IMR-90 (cell line): ENCODE measurements around the gene CLIC4. TPM values are rescaled to one million over a fixed set of nuclear protein-coding genes. Genes with fewer than 3 reads are reported as not detected.

Source experiments
- ATAC-seq: fragments of 200-7000 bp; cut with Tn5 transposase; 2 replicates; pipeline ENCODE4 v1.9.1; 2020; ENCODE audit warnings: low read depth, mild to moderate bottlenecking, moderate library complexity
- BruUV-seq: library from RNA; stranded (reverse); fragments of 400-500 nt; replicated peaks from 2 replicates; lab custom pipeline; 2021; lab: Mats Ljungman, UMichigan
- CTCF ChIA-PET: fragments of 300-600 bp; formaldehyde crosslinking; extraction: SDS; loops from one replicate; lab custom pipeline; 2021; ENCODE audit warnings: antibody characterized with exemption; lab: Yijun Ruan, JAX
- POLR2A ChIA-PET: fragments of 300-600 bp; sonication (Branson Sonifier 250); formaldehyde crosslinking; loops from one replicate; lab custom pipeline; 2022; ENCODE audit warnings: antibody characterized with exemption; ENCODE audit not compliant: unreplicated experiment; lab: Charles Lee
- DNase-seq: peaks from one replicate; pipeline ENCODE4 v3.0.0; 2013
- H2AFZ ChIP-seq: replicated peaks from 2 replicates; pipeline ENCODE3; 2013; ENCODE audit warnings: low read length, mild to moderate bottlenecking; ENCODE audit not compliant: poor library complexity
- H2AK5ac ChIP-seq: 2 replicates; pipeline ENCODE4 v1.6.1; 2013; ENCODE audit warnings: low read depth, low read length, inconsistent platforms
- H2AK9ac ChIP-seq: replicated peaks from 2 replicates; pipeline ENCODE3; 2013; ENCODE audit warnings: mild to moderate bottlenecking, low read depth, low read length, moderate library complexity; ENCODE audit not compliant: poor library complexity
- H2BK120ac ChIP-seq: 2 replicates; pipeline ENCODE4 v1.6.1; 2013; ENCODE audit warnings: low read depth, low read length, inconsistent platforms
- H2BK15ac ChIP-seq: 3 replicates; pipeline ENCODE4 v1.6.1; 2013; ENCODE audit warnings: low read depth, low read length, inconsistent platforms
- H2BK20ac ChIP-seq: 2 replicates; pipeline ENCODE4 v1.6.1; 2013; ENCODE audit warnings: low read depth, mild to moderate bottlenecking, inconsistent platforms, low read length, moderate library complexity
- H2BK5ac ChIP-seq: 2 replicates; pipeline ENCODE4 v1.6.1; 2013; ENCODE audit warnings: mild to moderate bottlenecking, low read depth, low read length, inconsistent platforms; ENCODE audit not compliant: poor library complexity, severe bottlenecking
- H3K14ac ChIP-seq: replicated peaks from 2 replicates; pipeline ENCODE4 v1.6.1; 2013; ENCODE audit warnings: low read depth, low read length, inconsistent platforms
- H3K18ac ChIP-seq: 2 replicates; pipeline ENCODE4 v1.6.1; 2013; ENCODE audit warnings: low read depth, low read length, control low read depth
- H3K23ac ChIP-seq: 2 replicates; pipeline ENCODE4 v1.6.1; 2013; ENCODE audit warnings: low read depth, low read length, inconsistent platforms
- H3K27ac ChIP-seq: 2 replicates; pipeline ENCODE4 v1.5.1; 2013; ENCODE audit warnings: mild to moderate bottlenecking, control low read depth, low read length; ENCODE audit not compliant: insufficient read depth
- H3K27me3 ChIP-seq: 2 replicates; pipeline ENCODE4 v1.6.1; 2013; ENCODE audit warnings: low read length; ENCODE audit not compliant: control insufficient read depth, insufficient read depth
- H3K36me3 ChIP-seq: 2 replicates; pipeline ENCODE4 v1.6.1; 2013; ENCODE audit warnings: low read length, mixed read lengths; ENCODE audit not compliant: control insufficient read depth, insufficient read depth
- H3K4ac ChIP-seq: 2 replicates; pipeline ENCODE4 v1.6.1; 2013; ENCODE audit warnings: low read depth, low read length, inconsistent platforms
- H3K4me1 ChIP-seq: 2 replicates; pipeline ENCODE4 v1.6.1; 2013; ENCODE audit warnings: low read length, mixed read lengths; ENCODE audit not compliant: control insufficient read depth, insufficient read depth
- H3K4me2 ChIP-seq: 2 replicates; pipeline ENCODE4 v1.6.1; 2013; ENCODE audit warnings: low read depth, mild to moderate bottlenecking, control low read depth, low read length, moderate library complexity
- H3K4me3 ChIP-seq: 2 replicates; pipeline ENCODE4 v1.5.1; 2013; ENCODE audit warnings: low read depth, mild to moderate bottlenecking, control low read depth, low read length, moderate library complexity; ENCODE audit not compliant: insufficient read depth
- H3K56ac ChIP-seq: 2 replicates; pipeline ENCODE4 v1.6.1; 2013; ENCODE audit warnings: low read length, inconsistent platforms; ENCODE audit not compliant: insufficient read depth; ENCODE audit errors: extremely low read depth
- H3K79me1 ChIP-seq, 2 experiments: 2 replicates each; pipeline ENCODE4 v1.6.1; 2013; ENCODE audit warnings: low read length in 2 of 2, inconsistent platforms in 1 of 2, low read depth in 1 of 2
- H3K9ac ChIP-seq: 2 replicates; pipeline ENCODE4 v1.6.1; 2013; ENCODE audit warnings: low read depth, low read length, control low read depth
- H3K9me1 ChIP-seq: 2 replicates; pipeline ENCODE4 v1.6.1; 2013; ENCODE audit warnings: low read length, inconsistent platforms; ENCODE audit not compliant: insufficient read depth
- H3K9me3 ChIP-seq: 2 replicates; pipeline ENCODE4 v1.6.1; 2013; ENCODE audit warnings: low read length; ENCODE audit not compliant: control insufficient read depth, insufficient read depth
- H4K20me1 ChIP-seq: 2 replicates; pipeline ENCODE4 v1.6.1; 2013; ENCODE audit warnings: low read length, inconsistent platforms; ENCODE audit not compliant: insufficient read depth
- H4K5ac ChIP-seq: 2 replicates; pipeline ENCODE4 v1.6.1; 2013; ENCODE audit warnings: mild to moderate bottlenecking, low read depth, low read length, control low read depth
- H4K8ac ChIP-seq, 2 experiments: 2 replicates each; pipeline ENCODE4 v1.6.1; 2013; ENCODE audit warnings: low read depth in 2 of 2, low read length in 2 of 2, control low read depth in 1 of 2, inconsistent platforms in 1 of 2
- H4K91ac ChIP-seq: 2 replicates; pipeline ENCODE4 v1.6.1; 2013; ENCODE audit warnings: low read depth, low read length, inconsistent platforms; ENCODE audit not compliant: insufficient read depth
- BHLHE40 ChIP-seq: fragments of 150-350 bp; IDR thresholded peaks from 2 replicates; pipeline ENCODE4 v1.6.1; 2016; ENCODE audit warnings: mild to moderate bottlenecking, low read depth, low read length
- CEBPB ChIP-seq: IDR thresholded peaks from 2 replicates; pipeline ENCODE4 v1.6.1; 2012; ENCODE audit warnings: low read depth, low read length, improper control_type of control experiment
- CHD1 ChIP-seq: IDR thresholded peaks from 2 replicates; pipeline ENCODE4 v1.6.1; 2012; ENCODE audit warnings: low read depth, low read length, improper control_type of control experiment
- ELK1 ChIP-seq: fragments of 150-350 bp; IDR thresholded peaks from 2 replicates; pipeline ENCODE4 v1.6.1; 2016; ENCODE audit warnings: low read depth, mild to moderate bottlenecking, low read length, moderate library complexity, borderline replicate concordance
- MAFK ChIP-seq: IDR thresholded peaks from 2 replicates; pipeline ENCODE4 v1.6.1; 2012; ENCODE audit warnings: low read depth, low read length, improper control_type of control experiment
- MAZ ChIP-seq: IDR thresholded peaks from 2 replicates; pipeline ENCODE4 v1.6.1; 2012; ENCODE audit warnings: low read depth, mild to moderate bottlenecking, low read length, improper control_type of control experiment, moderate library complexity, borderline replicate concordance
- MXI1 ChIP-seq: IDR thresholded peaks from 2 replicates; pipeline ENCODE4 v1.6.1; 2012; ENCODE audit warnings: low read depth, mild to moderate bottlenecking, low read length, moderate library complexity, borderline replicate concordance
- NFE2L2 ChIP-seq: fragments of 150-350 bp; IDR thresholded peaks from 2 replicates; pipeline ENCODE4 v1.6.1; 2016; ENCODE audit warnings: low read depth, mild to moderate bottlenecking, low read length
- RAD21 ChIP-seq: IDR thresholded peaks from 2 replicates; pipeline ENCODE4 v1.6.1; 2012; ENCODE audit warnings: low read length, improper control_type of control experiment
- RCOR1 ChIP-seq: IDR thresholded peaks from 2 replicates; pipeline ENCODE4 v1.6.1; 2012; ENCODE audit warnings: mild to moderate bottlenecking, low read length, improper control_type of control experiment; ENCODE audit not compliant: insufficient replicate concordance
- RFX5 ChIP-seq: IDR thresholded peaks from 2 replicates; pipeline ENCODE4 v1.8.0; 2012; ENCODE audit warnings: low read depth, mild to moderate bottlenecking, low read length, moderate library complexity
- SMC3 ChIP-seq: fragments of 150-350 bp; IDR thresholded peaks from 2 replicates; pipeline ENCODE4 v1.6.1; 2016; ENCODE audit warnings: low read depth, mild to moderate bottlenecking, antibody characterized with exemption, low read length, moderate library complexity
- WGBS, 2 experiments: methylation state at CpG; one replicate each; pipeline versions ENCODE4 v1.1.5 to v1.1.7; 2013; ENCODE audit warnings: missing lambda C conversion rate in 2 of 2; ENCODE audit not compliant: insufficient read length in 1 of 2; ENCODE audit errors: extremely low coverage in 2 of 2; 5-methylcytosine and 5-hydroxymethylcytosine counted together
- dilution Hi-C: fragments of 300-500 bp; cut with HindIII; formaldehyde crosslinking; loops from one replicate; pipeline ENCODE4 v1.14.3; 2018; ENCODE audit warnings: low sequenced_read_pairs; ENCODE audit not compliant: unreplicated experiment
- in situ Hi-C: fragments of 300-500 bp; cut with MboI; formaldehyde crosslinking; loops from 3 replicates; pipeline ENCODE4 v1.14.3; 2019; ENCODE audit warnings: low sequenced_read_pairs, inconsistent platforms, mixed read lengths
- intact Hi-C: fragments of 100-400 bp; cut with micrococcal nuclease; formaldehyde crosslinking; loops from 2 replicates; pipeline ENCODE4 v1.10.0; 2022
- polyA plus RNA-seq, 3 experiments: library from polyadenylated mRNA; depleted of rRNA; stranded (reverse); fragments of >200 nt; gene quantifications; 2 replicates each; pipeline ENCODE4 v1.2.3, GENCODE V29; 2012; ENCODE audit warnings: low replicate concordance in 1 of 3
- total RNA-seq: library from RNA; depleted of rRNA; stranded (reverse); fragments of >200 nt; gene quantifications from 2 replicates; pipeline ENCODE4 v1.2.3, GENCODE V29; 2012
- TF ChIP-seq, protein P1 (sequence below): conservative IDR thresholded peaks from 2 replicates; pipeline ENCODE4 v1.5.1; 2012; ENCODE audit warnings: mild to moderate bottlenecking, low read depth, low read length, improper control_type of control experiment
- TF ChIP-seq, protein P2 (sequence below): fragments of 150-350 bp; IDR thresholded peaks from 2 replicates; pipeline ENCODE4 v1.6.1; 2017; ENCODE audit warnings: mild to moderate bottlenecking, antibody characterized with exemption, low read length, low read depth

The CLIC4 gene
- total and polyA plus RNA-seq, 2 of the 4 experiments (the other 2 are of a cell fraction) = 242 to 392 TPM

DNA sequence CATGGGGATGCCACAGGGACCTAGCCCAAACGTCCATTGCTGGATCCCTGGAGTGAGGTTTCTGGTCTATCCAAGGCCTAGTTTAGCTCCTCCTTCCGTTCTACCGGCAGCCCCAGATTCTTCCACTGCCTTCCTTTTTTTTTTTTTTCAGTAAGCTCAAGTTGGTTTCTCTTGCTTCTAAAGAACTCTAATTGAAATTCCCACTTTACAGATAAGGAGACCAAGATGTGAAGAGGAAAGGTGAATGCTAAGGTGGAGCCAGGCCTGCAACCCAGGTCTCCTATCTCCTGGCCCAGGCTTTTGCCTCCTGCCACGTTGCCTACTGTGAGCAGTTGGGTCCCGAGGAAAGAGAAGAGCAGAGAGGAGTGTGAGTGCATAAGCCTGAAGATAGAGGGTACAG is 31.5 kb upstream of the CLIC4 start:
- Histone ChIP-seq H3K4me1 (peaks cover 18% of the 10 kb centered on the region), H4K91ac (peak overlapping the region; percentile 97), H3K56ac (peak overlapping the region; percentile 46; the same call in 1 of the 2 replicates), H2BK15ac (peak overlapping the region; percentile 85; the same call in 2 of the 3 replicates), H4K8ac (peak overlapping the region; percentile 70 to 97), H3K36me3 (no peaks in the 10 kb centered on the region), H4K20me1 (no peaks in the 10 kb centered on the region), H3K23ac (peak overlapping the region; percentile 94), H3K27me3 (no peaks in the 10 kb centered on the region), H4K5ac (peak overlapping the region; percentile 44; the same call in 1 of the 2 replicates), H3K9me3 (no peaks in the 10 kb centered on the region), H3K79me1 (peaks cover 0 to 34% of the 10 kb centered on the region in 2 experiments; a peak in 2 of 4 replicates), H3K9ac (no peak overlapping the region; the same call in 1 of the 2 replicates), H3K4me3 (no peak overlapping the region), H3K4me2 (no peak overlapping the region), H3K4ac (peak overlapping the region; percentile 99), H3K14ac (peak overlapping the region; percentile 86), H2AK5ac (peak overlapping the region; percentile 98), H2BK20ac (peak overlapping the region; percentile 98), H2BK5ac (peak overlapping the region; percentile 86), H2AFZ (peak overlapping the region; percentile 70), H2BK120ac (peak overlapping the region; percentile 99), H3K18ac (peak overlapping the region; percentile 61; the same call in 1 of the 2 replicates), H3K9me1 (peaks cover 38% of the 10 kb centered on the region), H3K27ac (peak overlapping the region; percentile 27), H2AK9ac (peak overlapping the region; percentile 87)
- ATAC-seq (no peak), DNase-seq (no peak)
- in situ Hi-C loops = no loop called here
- TF ChIP-seq ELK1 (no peak), CEBPB (no peak), RAD21 (no peak), NFE2L2 (no peak), BHLHE40 (no peak), RCOR1 (no peak), MXI1 (no peak), MAZ (no peak), SMC3 (no peak), CHD1 (no peak), RFX5 (no peak), MAFK (no peak)
- TF ChIP-seq, protein P1, sequence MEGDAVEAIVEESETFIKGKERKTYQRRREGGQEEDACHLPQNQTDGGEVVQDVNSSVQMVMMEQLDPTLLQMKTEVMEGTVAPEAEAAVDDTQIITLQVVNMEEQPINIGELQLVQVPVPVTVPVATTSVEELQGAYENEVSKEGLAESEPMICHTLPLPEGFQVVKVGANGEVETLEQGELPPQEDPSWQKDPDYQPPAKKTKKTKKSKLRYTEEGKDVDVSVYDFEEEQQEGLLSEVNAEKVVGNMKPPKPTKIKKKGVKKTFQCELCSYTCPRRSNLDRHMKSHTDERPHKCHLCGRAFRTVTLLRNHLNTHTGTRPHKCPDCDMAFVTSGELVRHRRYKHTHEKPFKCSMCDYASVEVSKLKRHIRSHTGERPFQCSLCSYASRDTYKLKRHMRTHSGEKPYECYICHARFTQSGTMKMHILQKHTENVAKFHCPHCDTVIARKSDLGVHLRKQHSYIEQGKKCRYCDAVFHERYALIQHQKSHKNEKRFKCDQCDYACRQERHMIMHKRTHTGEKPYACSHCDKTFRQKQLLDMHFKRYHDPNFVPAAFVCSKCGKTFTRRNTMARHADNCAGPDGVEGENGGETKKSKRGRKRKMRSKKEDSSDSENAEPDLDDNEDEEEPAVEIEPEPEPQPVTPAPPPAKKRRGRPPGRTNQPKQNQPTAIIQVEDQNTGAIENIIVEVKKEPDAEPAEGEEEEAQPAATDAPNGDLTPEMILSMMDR = no peak
- TF ChIP-seq, protein P2, sequence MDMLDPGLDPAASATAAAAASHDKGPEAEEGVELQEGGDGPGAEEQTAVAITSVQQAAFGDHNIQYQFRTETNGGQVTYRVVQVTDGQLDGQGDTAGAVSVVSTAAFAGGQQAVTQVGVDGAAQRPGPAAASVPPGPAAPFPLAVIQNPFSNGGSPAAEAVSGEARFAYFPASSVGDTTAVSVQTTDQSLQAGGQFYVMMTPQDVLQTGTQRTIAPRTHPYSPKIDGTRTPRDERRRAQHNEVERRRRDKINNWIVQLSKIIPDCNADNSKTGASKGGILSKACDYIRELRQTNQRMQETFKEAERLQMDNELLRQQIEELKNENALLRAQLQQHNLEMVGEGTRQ = no peak
- WGBS, 2 experiments = no CpG with 5 or more reads among the region's 5 CpGs
- dilution Hi-C loops = no loop called here
- ChIA-PET CTCF (no interaction called here), POLR2A (no interaction called here)
- intact Hi-C loops = no loop called here
- no TSS peak for BruUV-seq
